Endothelial cell of umbilical vein (primary cell): Measurements from ENCODE around the gene KDM4B. TPM values are rescaled to one million over a fixed set of nuclear protein-coding genes. Genes with fewer than 3 reads are reported as not detected.

Experiments used
- BruUV-seq: library from RNA; stranded (reverse); fragments of 400-500 nt; replicated peaks from 2 replicates; lab custom pipeline; 2021; lab: Mats Ljungman, UMichigan
- CTCF ChIA-PET: fragments of 300-600, 350-600 bp; sonication (Branson Sonifier 250); formaldehyde crosslinking; loops from one replicate; lab custom pipeline; 2021; ENCODE audit warnings: antibody characterized with exemption, inconsistent platforms; lab: Charles Lee
- POLR2A ChIA-PET: fragments of 300-600, 350-600 bp; sonication (Branson Sonifier 250); formaldehyde crosslinking; loops from one replicate; lab custom pipeline; 2021; ENCODE audit warnings: antibody characterized with exemption, inconsistent platforms; lab: Charles Lee
- DNase-seq: peaks from one replicate; pipeline ENCODE4 v3.0.0-alpha.2; 2011; ENCODE audit warnings: low read depth, low spot score
- FAIRE-seq: peaks from 2 replicates; lab custom pipeline; 2011; peaks lifted over from hg19 to GRCh38; lab: Jason Lieb, UNC
- H2AFZ ChIP-seq: 2 replicates; pipeline ENCODE4 v1.6.0; 2012; ENCODE audit warnings: low read depth, low read length, control low read depth, inconsistent platforms
- H3K27ac ChIP-seq: 2 replicates; pipeline ENCODE4 v1.5.1; 2011; ENCODE audit warnings: low read depth, mild to moderate bottlenecking, control low read depth, low read length, moderate library complexity; ENCODE audit not compliant: insufficient read depth
- H3K27me3 ChIP-seq, 2 experiments: 2 replicates each; pipeline versions ENCODE4 v1.6.0 to v1.6.1; 2011; ENCODE audit warnings: low read length in 2 of 2, mixed read lengths in 1 of 2; ENCODE audit not compliant: control insufficient read depth in 2 of 2, insufficient read depth in 2 of 2
- H3K36me3 ChIP-seq, 2 experiments: 2 replicates in 1 of 2; 3 replicates in 1 of 2; pipeline ENCODE4 v1.5.1; 2011; ENCODE audit warnings: low read length in 2 of 2, mild to moderate bottlenecking in 1 of 2, moderate library complexity in 1 of 2; ENCODE audit not compliant: control insufficient read depth in 2 of 2, insufficient read depth in 2 of 2; ENCODE audit errors: extremely low read depth in 1 of 2
- H3K4me1 ChIP-seq: 3 replicates; pipeline ENCODE4 v1.5.1; 2011; ENCODE audit warnings: mild to moderate bottlenecking, low read length; ENCODE audit not compliant: control insufficient read depth, insufficient read depth; ENCODE audit errors: extremely low read depth
- H3K4me2 ChIP-seq: 2 replicates; pipeline ENCODE4 v1.6.1; 2011; ENCODE audit warnings: low read length, control low read depth, mixed read lengths; ENCODE audit not compliant: insufficient read depth
- H3K4me3 ChIP-seq, 3 experiments: fragments of 200-600 bp in 1 of 3; sonication (generic), shearing (Covaris generic) in 1 of 3; replicated peaks in 1 of 3; 2 replicates each; pipeline ENCODE4 v1.5.1; 2011 to 2016; ENCODE audit warnings: control low read depth in 3 of 3, low read length in 3 of 3, mild to moderate bottlenecking in 2 of 3, inconsistent platforms in 1 of 3, low read depth in 1 of 3, moderate library complexity in 1 of 3; ENCODE audit not compliant: insufficient read depth in 1 of 3
- H3K79me2 ChIP-seq: 2 replicates; pipeline ENCODE4 v1.6.0; 2012; ENCODE audit warnings: low read length, inconsistent platforms; ENCODE audit not compliant: control insufficient read depth, insufficient read depth
- H3K9ac ChIP-seq: replicated peaks from 2 replicates; pipeline ENCODE3; 2011; ENCODE audit warnings: low read length, control low read depth; ENCODE audit not compliant: insufficient read depth; ENCODE audit errors: extremely low read depth
- H3K9me1 ChIP-seq: replicated peaks from 3 replicates; pipeline ENCODE4 v1.6.0; 2011; ENCODE audit warnings: mild to moderate bottlenecking, low read length; ENCODE audit not compliant: control insufficient read depth, insufficient read depth; ENCODE audit errors: extremely low read depth
- H3K9me3 ChIP-seq: replicated peaks from 2 replicates; pipeline ENCODE4 v1.5.1; 2012; ENCODE audit warnings: low read length, inconsistent platforms; ENCODE audit not compliant: control insufficient read depth, insufficient read depth
- H4K20me1 ChIP-seq: replicated peaks from 2 replicates; pipeline ENCODE3; 2011; ENCODE audit warnings: mild to moderate bottlenecking, low read length; ENCODE audit not compliant: control insufficient read depth, insufficient read depth; ENCODE audit errors: extremely low read depth
- EZH2 ChIP-seq: IDR thresholded peaks from 2 replicates; pipeline ENCODE4 v1.6.1; 2012; ENCODE audit warnings: borderline replicate concordance, low read depth, mild to moderate bottlenecking, moderate library complexity, low read length, inconsistent platforms; ENCODE audit not compliant: severe bottlenecking
- FOS ChIP-seq: IDR thresholded peaks from 2 replicates; pipeline ENCODE4 v1.6.1; 2011; ENCODE audit warnings: mild to moderate bottlenecking, low read length, moderate library complexity, borderline replicate concordance; ENCODE audit not compliant: insufficient read depth
- GATA2 ChIP-seq: IDR thresholded peaks from 2 replicates; pipeline ENCODE4 v1.7.0; 2011; ENCODE audit warnings: low read depth, mild to moderate bottlenecking, moderate library complexity, mixed read lengths, low read length; ENCODE audit not compliant: insufficient read length, insufficient read depth
- JUN ChIP-seq: IDR thresholded peaks from 2 replicates; pipeline ENCODE4 v1.6.1; 2011; ENCODE audit warnings: borderline replicate concordance, low read depth; ENCODE audit not compliant: insufficient read length, insufficient read depth
- MYC ChIP-seq: IDR thresholded peaks from one replicate; pipeline ENCODE4 v1.6.1; 2011; ENCODE audit warnings: mild to moderate bottlenecking, low read depth, low read length
- POLR2A ChIP-seq: IDR thresholded peaks from 2 replicates; pipeline ENCODE4 v1.6.1; 2012; ENCODE audit warnings: low read depth, mild to moderate bottlenecking, control low read depth, low read length
- POLR2AphosphoS5 ChIP-seq: IDR thresholded peaks from 2 replicates; pipeline ENCODE4 v1.6.1; 2012; ENCODE audit warnings: low read depth, mild to moderate bottlenecking, control low read depth, low read length, moderate library complexity; ENCODE audit not compliant: insufficient read depth
- dilution Hi-C: fragments of 300-500 bp; cut with MboI; formaldehyde crosslinking; loops from one replicate; pipeline ENCODE4 v1.15.0; 2019; ENCODE audit warnings: low sequenced_read_pairs; ENCODE audit not compliant: extremely low pct_ligation_motif_present
- intact Hi-C: fragments of 100-400 bp; cut with micrococcal nuclease; formaldehyde crosslinking; loops from one replicate; pipeline ENCODE4 v1.10.0; 2022
- polyA plus RNA-seq, 4 experiments: library from polyadenylated mRNA; depleted of rRNA in 3 of 4; stranded (reverse) in 3 of 4; unstranded in 1 of 4; fragments of >200 nt; gene quantifications; 2 replicates each; pipeline versions ENCODE4 v1.2.1 to v1.2.3, GENCODE V29; 2011 to 2012; ENCODE audit warnings: missing spikeins in 1 of 4
- total RNA-seq: library from RNA; stranded (reverse); gene quantifications from 2 replicates; pipeline ENCODE4 v1.2.3, GENCODE V29; 2021
- TF ChIP-seq, protein P1 (sequence below): IDR thresholded peaks from 2 replicates; pipeline ENCODE4 v1.6.1; 2011; ENCODE audit not compliant: insufficient read depth, insufficient read length
- TF ChIP-seq, protein P2 (sequence below), 2 donors: IDR thresholded peaks; 1 replicate in 1 of 2; 2 replicates in 1 of 2; pipeline ENCODE4 v1.5.1; 2011; ENCODE audit warnings: low read length in 2 of 2, mild to moderate bottlenecking in 2 of 2, moderate library complexity in 2 of 2, control low read depth in 1 of 2, inconsistent platforms in 1 of 2, low read depth in 1 of 2; ENCODE audit not compliant: insufficient read depth in 1 of 2; ENCODE audit errors: extremely low read depth in 1 of 2

The KDM4B gene
- total and polyA plus RNA-seq, 2 donors (not counting 3 experiments of a cell fraction or from before 2014, with no cell fraction given), result 12.4 to 37.2 TPM

DNA sequence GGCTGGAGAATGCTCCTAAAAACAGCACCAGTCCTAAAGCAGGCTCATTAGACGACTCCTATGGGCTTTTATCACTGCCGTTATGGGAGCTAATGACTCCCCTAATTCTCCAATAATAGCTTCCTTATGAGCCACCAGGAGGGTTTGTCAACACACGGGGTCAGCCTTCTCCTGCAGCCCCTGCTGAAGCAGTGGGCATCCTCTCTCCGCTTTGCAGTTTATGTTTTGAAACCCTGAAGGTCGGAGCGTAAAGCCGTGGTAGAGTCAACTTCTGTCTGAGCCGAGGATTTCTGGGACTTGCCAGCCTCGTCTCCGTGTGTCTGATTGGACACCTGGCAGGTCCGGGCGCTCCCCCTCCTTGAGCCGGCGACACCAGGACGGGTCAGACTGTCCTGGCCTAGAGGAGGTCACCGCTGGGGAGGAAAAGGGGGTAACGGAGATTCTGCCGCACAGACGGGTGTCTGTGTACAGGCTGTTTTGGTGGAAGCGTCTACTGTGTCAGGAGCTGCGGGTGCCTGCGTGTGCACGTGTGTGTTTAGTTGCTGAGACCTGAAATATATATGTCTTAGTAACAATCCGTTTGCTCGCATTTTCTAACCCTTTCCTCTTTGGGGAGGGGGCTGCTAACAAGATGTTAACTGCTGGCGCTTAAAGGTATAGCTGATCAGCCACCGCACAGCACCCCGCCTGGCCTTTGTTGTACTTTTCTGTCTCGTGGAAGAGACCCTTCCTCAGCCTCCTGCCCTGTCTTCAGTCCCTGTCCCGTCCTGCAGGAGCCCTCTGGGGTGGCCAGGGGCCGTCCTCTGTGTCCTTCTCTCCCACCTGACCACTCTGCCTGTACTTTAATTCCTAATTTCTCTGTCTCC lies 1.9 kb downstream of the KDM4B start:
- ChIA-PET POLR2A (no interaction called here), CTCF (interaction anchor here (0.9 to 1.9 kb wide), 9 partner anchors 12 to 162 kb away, joined by 3 to 10 read pairs (median 5); no protein-coding TSS in a partner anchor)
- Histone ChIP-seq H3K27ac (no peak overlapping the region), H3K4me3 (peak overlapping the region in 2 of 3 experiments; percentile 48 to 54), H3K79me2 (peaks cover 42% of the 10 kb centered on the region), H3K9ac (no peak overlapping the region), H3K9me3 (no peaks in the 10 kb centered on the region), H4K20me1 (no peaks in the 10 kb centered on the region), H3K9me1 (no peaks in the 10 kb centered on the region), H3K4me2 (peak overlapping the region; percentile 80), H2AFZ (no peak overlapping the region), H3K27me3 (no peaks in the 10 kb centered on the region), H3K36me3 (no peaks in the 10 kb centered on the region), H3K4me1 (peaks cover 23% of the 10 kb centered on the region)
- no TSS peak for BruUV-seq
- TF ChIP-seq GATA2 (no peak), JUN (no peak), MYC (no peak), FOS (no peak), POLR2AphosphoS5 (no peak), POLR2A (no peak), EZH2 (no peak)
- TF ChIP-seq, protein P1, sequence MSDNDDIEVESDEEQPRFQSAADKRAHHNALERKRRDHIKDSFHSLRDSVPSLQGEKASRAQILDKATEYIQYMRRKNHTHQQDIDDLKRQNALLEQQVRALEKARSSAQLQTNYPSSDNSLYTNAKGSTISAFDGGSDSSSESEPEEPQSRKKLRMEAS, result no peak
- TF ChIP-seq, protein P2, sequence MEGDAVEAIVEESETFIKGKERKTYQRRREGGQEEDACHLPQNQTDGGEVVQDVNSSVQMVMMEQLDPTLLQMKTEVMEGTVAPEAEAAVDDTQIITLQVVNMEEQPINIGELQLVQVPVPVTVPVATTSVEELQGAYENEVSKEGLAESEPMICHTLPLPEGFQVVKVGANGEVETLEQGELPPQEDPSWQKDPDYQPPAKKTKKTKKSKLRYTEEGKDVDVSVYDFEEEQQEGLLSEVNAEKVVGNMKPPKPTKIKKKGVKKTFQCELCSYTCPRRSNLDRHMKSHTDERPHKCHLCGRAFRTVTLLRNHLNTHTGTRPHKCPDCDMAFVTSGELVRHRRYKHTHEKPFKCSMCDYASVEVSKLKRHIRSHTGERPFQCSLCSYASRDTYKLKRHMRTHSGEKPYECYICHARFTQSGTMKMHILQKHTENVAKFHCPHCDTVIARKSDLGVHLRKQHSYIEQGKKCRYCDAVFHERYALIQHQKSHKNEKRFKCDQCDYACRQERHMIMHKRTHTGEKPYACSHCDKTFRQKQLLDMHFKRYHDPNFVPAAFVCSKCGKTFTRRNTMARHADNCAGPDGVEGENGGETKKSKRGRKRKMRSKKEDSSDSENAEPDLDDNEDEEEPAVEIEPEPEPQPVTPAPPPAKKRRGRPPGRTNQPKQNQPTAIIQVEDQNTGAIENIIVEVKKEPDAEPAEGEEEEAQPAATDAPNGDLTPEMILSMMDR (IDR thresholded peaks at IDR 0.05; ENCODE audit: extremely low read depth in 1 of 2, insufficient read depth in 1 of 2, low read depth in 1 of 2, low read length in 2 of 2), result no peak
- dilution Hi-C loops, result no loop called here
- no peak for FAIRE-seq
- intact Hi-C loops, result loop anchor here (2.0 kb wide), 1 partner anchor 60 kb away; no protein-coding TSS in a partner anchor
- peak; percentile 43 for DNase-seq
